OCI-LY7 (cell line): ENCODE results near the gene RIN1. TPM values are rescaled to one million over a fixed set of nuclear protein-coding genes. Genes with fewer than 3 reads are reported as not detected.

Source experiments
- BruUV-seq: library from RNA; stranded (reverse); fragments of 400-500 nt; replicated peaks from 2 replicates; lab custom pipeline; 2021; lab: Mats Ljungman, UMichigan
- CTCF ChIA-PET: fragments of 300-600 bp; sonication (Branson Sonifier 250); formaldehyde crosslinking; loops from one replicate; lab custom pipeline; 2022; ENCODE audit warnings: antibody characterized with exemption; ENCODE audit not compliant: unreplicated experiment; lab: Charles Lee
- POLR2A ChIA-PET: fragments of 300-600 bp; sonication (Branson Sonifier 250); formaldehyde crosslinking; loops from one replicate; lab custom pipeline; 2022; ENCODE audit warnings: antibody characterized with exemption; lab: Charles Lee
- DNase-seq: peaks from one replicate; pipeline ENCODE4 v3.0.0-alpha.2; 2015; ENCODE audit warnings: low spot score
- H2AFZ ChIP-seq: fragments of 200-600 bp; sonication (generic), shearing (Covaris generic); 2 replicates; pipeline ENCODE4 v1.6.1; 2014; ENCODE audit warnings: mild to moderate bottlenecking, antibody characterized with exemption, low read length, moderate library complexity
- H3K27ac ChIP-seq: fragments of 200-600 bp; sonication (generic); 2 replicates; pipeline ENCODE4 v1.5.1; 2014; ENCODE audit warnings: mixed run types, low read depth, mild to moderate bottlenecking, moderate library complexity, low read length, inconsistent platforms; ENCODE audit not compliant: poor library complexity, severe bottlenecking
- H3K36me3 ChIP-seq: fragments of 200-600 bp; sonication (generic); 2 replicates; pipeline ENCODE4 v1.6.1; 2014; ENCODE audit warnings: mild to moderate bottlenecking, antibody characterized with exemption, low read length, moderate library complexity, mixed read lengths; ENCODE audit not compliant: insufficient read depth
- H3K4me1 ChIP-seq: fragments of 200-600 bp; sonication (generic); 2 replicates; pipeline ENCODE4 v1.5.1; 2014; ENCODE audit warnings: mild to moderate bottlenecking, low read length; ENCODE audit not compliant: insufficient read depth, poor library complexity, severe bottlenecking
- H3K4me2 ChIP-seq: fragments of 200-600 bp; sonication (generic); 2 replicates; pipeline ENCODE4 v1.6.1; 2014; ENCODE audit warnings: mild to moderate bottlenecking, low read length
- H3K4me3 ChIP-seq: fragments of 200-600 bp; sonication (generic); 2 replicates; pipeline ENCODE4 v1.5.1; 2014; ENCODE audit warnings: mild to moderate bottlenecking, low read depth, low read length; ENCODE audit not compliant: poor library complexity, severe bottlenecking
- H3K79me2 ChIP-seq: fragments of 200-600 bp; sonication (generic); 2 replicates; pipeline ENCODE4 v1.6.1; 2016; ENCODE audit warnings: low read depth, mild to moderate bottlenecking, low read length, moderate library complexity, mixed read lengths; ENCODE audit not compliant: insufficient read depth
- H3K9me2 ChIP-seq: fragments of 200-600 bp; sonication (generic); 2 replicates; pipeline ENCODE4 v1.6.1; 2016; ENCODE audit warnings: mild to moderate bottlenecking, low read length, mixed read lengths; ENCODE audit not compliant: insufficient read depth
- H3K9me3 ChIP-seq: fragments of 200-600 bp; sonication (generic); 2 replicates; pipeline ENCODE4 v1.6.1; 2014; ENCODE audit warnings: mild to moderate bottlenecking, mixed run types, low read length, mixed read lengths
- H4K20me1 ChIP-seq: fragments of 200-600 bp; sonication (generic); 2 replicates; pipeline ENCODE4 v1.6.1; 2014; ENCODE audit warnings: mild to moderate bottlenecking, antibody characterized with exemption, low read length, moderate library complexity, mixed read lengths; ENCODE audit not compliant: insufficient read depth
- EZH2phosphoT487 ChIP-seq: fragments of 200-600 bp; sonication (generic); IDR thresholded peaks from 2 replicates; pipeline ENCODE4 v1.6.1; 2018; ENCODE audit warnings: low read depth, borderline replicate concordance, mild to moderate bottlenecking, mixed run types, antibody characterized with exemption, low read length, moderate library complexity, mixed read lengths
- intact Hi-C: fragments of 100-400 bp; cut with micrococcal nuclease; formaldehyde crosslinking; loops from one replicate; pipeline ENCODE4 v1.10.0; 2022; ENCODE audit not compliant: unreplicated experiment
- total RNA-seq, 2 experiments: library from RNA; depleted of rRNA in 1 of 2; stranded (reverse); fragments of >200 nt in 1 of 2; shearing (Covaris generic) in 1 of 2; gene quantifications; 2 replicates each; pipeline ENCODE4 v1.2.3, GENCODE V29; 2014 to 2022
- TF ChIP-seq, protein P1 (sequence below): fragments of 200-600 bp; sonication (generic); conservative IDR thresholded peaks from 2 replicates; pipeline ENCODE4 v1.5.1; 2014; ENCODE audit warnings: mild to moderate bottlenecking, antibody characterized with exemption, low read length, moderate library complexity, mixed read lengths

Gene RIN1
- total RNA-seq, 2 experiments from 2014 or later, result 1.6 to 2.9 TPM

DNA sequence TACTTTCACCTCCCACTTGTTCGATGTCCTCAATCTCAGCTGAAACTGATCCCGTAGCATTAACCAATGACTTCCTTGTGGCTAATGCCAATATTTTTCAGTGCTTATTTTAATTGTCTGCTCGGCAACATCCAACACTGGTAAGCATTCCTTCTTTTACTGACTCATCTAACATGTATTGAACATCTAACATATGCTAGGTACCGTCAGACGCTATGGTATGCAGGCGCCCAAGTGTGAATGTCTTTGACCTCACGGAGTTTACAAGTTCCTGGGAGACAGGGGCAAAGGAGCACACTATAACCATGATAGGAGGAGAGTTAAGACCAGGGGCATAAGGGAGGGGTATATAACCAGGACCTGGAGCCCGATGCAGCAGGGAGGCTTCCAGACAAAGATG is 6.9 kb upstream of the RIN1 start:
- Histone ChIP-seq H3K36me3 (peaks cover 34% of the 10 kb centered on the region), H3K27ac (no peak overlapping the region), H3K79me2 (peaks cover 15% of the 10 kb centered on the region), H3K4me3 (no peak overlapping the region), H3K9me2 (no peaks in the 10 kb centered on the region), H4K20me1 (peaks cover 4% of the 10 kb centered on the region; the same call in 1 of the 2 replicates), H3K9me3 (no peaks in the 10 kb centered on the region), H3K4me1 (peaks cover 33% of the 10 kb centered on the region), H2AFZ (no peak overlapping the region), H3K4me2 (peak overlapping the region; percentile 89)
- no TSS peak for BruUV-seq
- POLR2A ChIA-PET, result no interaction called here
- intact Hi-C loops, result no loop called here
- CTCF ChIA-PET, result no interaction called here
- TF ChIP-seq, protein P1, sequence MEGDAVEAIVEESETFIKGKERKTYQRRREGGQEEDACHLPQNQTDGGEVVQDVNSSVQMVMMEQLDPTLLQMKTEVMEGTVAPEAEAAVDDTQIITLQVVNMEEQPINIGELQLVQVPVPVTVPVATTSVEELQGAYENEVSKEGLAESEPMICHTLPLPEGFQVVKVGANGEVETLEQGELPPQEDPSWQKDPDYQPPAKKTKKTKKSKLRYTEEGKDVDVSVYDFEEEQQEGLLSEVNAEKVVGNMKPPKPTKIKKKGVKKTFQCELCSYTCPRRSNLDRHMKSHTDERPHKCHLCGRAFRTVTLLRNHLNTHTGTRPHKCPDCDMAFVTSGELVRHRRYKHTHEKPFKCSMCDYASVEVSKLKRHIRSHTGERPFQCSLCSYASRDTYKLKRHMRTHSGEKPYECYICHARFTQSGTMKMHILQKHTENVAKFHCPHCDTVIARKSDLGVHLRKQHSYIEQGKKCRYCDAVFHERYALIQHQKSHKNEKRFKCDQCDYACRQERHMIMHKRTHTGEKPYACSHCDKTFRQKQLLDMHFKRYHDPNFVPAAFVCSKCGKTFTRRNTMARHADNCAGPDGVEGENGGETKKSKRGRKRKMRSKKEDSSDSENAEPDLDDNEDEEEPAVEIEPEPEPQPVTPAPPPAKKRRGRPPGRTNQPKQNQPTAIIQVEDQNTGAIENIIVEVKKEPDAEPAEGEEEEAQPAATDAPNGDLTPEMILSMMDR, result no peak
- no peak for TF ChIP-seq EZH2phosphoT487
- DNase-seq, result no peak

DNA sequence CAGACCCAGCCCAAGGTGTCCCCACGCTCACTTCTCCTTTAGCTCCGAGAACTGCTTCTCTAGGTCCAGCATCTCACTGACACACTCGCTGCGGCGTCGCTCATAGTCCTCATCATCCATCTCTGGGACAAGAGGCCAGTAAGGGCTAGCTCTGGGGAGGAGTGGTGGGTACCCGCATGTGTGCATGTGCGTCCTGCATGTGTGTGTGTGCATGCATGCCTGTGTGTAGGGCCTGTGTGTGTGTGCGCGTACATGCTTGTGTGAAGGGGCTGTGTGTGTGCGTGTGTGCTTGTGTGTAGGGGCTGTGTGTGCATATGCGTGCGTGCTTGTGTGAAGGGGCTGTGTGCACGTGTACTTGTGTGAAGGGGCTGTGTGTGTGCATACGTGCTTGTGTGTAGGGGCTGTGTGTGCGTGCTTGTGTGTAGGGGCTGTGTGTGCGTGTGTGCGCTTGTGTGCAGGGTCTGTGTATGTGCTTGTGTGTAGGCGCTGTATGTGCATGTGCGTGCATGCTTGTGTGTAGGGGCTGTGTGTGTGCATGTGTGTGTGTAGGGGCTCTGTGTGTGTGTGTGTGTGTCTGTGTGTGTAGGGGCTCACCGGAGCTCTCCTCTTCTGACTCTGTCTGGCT is 5.4 kb upstream of the RIN1 start:
- H4K20me1 ChIP-seq, result peaks cover 4% of the 10 kb centered on the region; the same call in 1 of the 2 replicates
- no peak for TF ChIP-seq EZH2phosphoT487
- TF ChIP-seq, protein P1, result no peak
- peaks cover 50% of the 10 kb centered on the region for H3K36me3 ChIP-seq
- no peak for DNase-seq
- H3K27ac ChIP-seq, result no peak overlapping the region
- no peak overlapping the region for H3K4me3 ChIP-seq
- ChIA-PET POLR2A (no interaction called here), CTCF (interaction anchor here (1.1 kb wide), 1 partner anchor 29 kb away, joined by 3 read pairs; no protein-coding TSS in a partner anchor)
- no peaks in the 10 kb centered on the region for H3K9me3 ChIP-seq
- H3K4me1 ChIP-seq, result peaks cover 31% of the 10 kb centered on the region
- BruUV-seq, result no TSS peak
- H3K4me2 ChIP-seq, result no peak overlapping the region
- peaks cover 15% of the 10 kb centered on the region for H3K79me2 ChIP-seq
- no peaks in the 10 kb centered on the region for H3K9me2 ChIP-seq
- intact Hi-C loops, result no loop called here
- no peak overlapping the region for H2AFZ ChIP-seq
